Activated T-cell treated with anti-CD3 and anti-CD28 coated beads, Interleukin-2, amount 50 U/mL, for 24 hours (primary cell): ENCODE results near the gene NPHP1.
A peak's percentile ranks its signal among the peaks of the same experiment; 100 is the strongest.
"Not testable (repeated sequence)": the region's sequence is repeated elsewhere in the genome, so short reads cannot be mapped to it uniquely, and the experiment has no call there.

Source experiments
- DNase-seq: peaks from one replicate; pipeline ENCODE4 v3.0.0-alpha.2; 2020
- H3K27ac Mint-ChIP-seq: 2 replicates; pipeline ENCODE4 v1.8.0; 2020; ENCODE audit warnings: mild to moderate bottlenecking, mixed read lengths
- H3K27me3 Mint-ChIP-seq: 2 replicates; pipeline ENCODE4 v1.8.0; 2020; ENCODE audit warnings: mixed read lengths
- H3K36me3 Mint-ChIP-seq: 2 replicates; pipeline ENCODE4 v1.8.0; 2020; ENCODE audit warnings: low read depth, mixed read lengths
- H3K4me1 Mint-ChIP-seq: 2 replicates; pipeline ENCODE4 v1.8.0; 2020; ENCODE audit warnings: low read depth, mixed read lengths
- H3K4me3 Mint-ChIP-seq: 2 replicates; pipeline ENCODE4 v1.8.0; 2020; ENCODE audit warnings: mild to moderate bottlenecking, moderate library complexity, mixed read lengths
- H3K9me3 Mint-ChIP-seq: 2 replicates; pipeline ENCODE4 v1.8.0; 2020; ENCODE audit warnings: mixed read lengths

Gene NPHP1

DNA sequence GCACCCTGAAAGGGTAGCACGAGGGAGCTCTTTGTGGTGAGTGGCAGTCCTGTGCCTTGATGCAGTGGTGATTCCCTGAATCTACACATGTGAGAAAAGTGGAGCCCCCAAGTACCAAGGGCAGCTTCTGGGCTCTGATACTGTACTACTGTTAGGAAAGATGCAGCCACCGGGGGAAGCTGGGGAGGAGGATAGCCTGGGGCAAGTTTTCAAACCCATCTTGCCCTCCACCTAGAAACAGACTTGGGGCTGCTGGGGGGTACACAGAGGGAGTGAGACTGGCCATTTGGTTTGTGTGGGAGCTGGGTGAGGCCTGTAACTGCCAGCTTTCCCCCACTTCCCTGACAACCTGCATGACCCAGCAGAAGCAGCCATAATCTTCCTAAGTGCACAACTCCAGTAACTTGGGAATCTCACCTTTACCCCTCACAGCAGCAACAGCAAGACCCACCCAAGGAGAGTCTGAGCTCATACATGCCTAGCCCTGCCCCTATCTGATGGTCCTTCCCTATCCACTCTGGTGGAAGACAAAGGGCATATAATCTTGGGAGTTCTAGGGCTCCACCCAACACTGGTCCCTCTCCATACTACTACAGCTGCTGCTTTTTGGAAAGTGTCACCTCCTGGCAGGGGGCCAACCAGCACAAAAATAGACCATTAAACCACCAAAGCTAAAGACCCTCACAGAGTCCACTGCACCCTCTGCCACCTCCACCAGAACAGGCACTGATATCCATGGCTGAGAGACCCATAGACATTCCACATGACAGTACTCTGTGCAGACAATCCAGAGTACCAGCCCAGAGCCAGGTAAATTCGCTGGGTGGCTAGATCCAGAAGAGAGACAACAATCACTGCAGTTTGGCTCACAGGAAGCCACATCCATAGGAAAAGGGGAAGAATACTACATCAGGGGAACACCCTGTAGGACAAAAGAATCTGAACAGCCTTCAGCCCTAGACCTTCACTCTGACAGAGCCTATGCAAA lies 97.4 kb downstream of the NPHP1 start:
- Mint-ChIP-seq H3K4me3 (no peak overlapping the region), H3K27ac (no peak overlapping the region), H3K9me3 (peaks cover 3% of the 10 kb centered on the region), H3K36me3 (no peaks in the 10 kb centered on the region), H3K27me3 (peaks cover 89% of the 10 kb centered on the region), H3K4me1 (peaks cover 12% of the 10 kb centered on the region)
- no peak for DNase-seq

GRCh38 chr2:110106642-110107041 lies 98.2 kb downstream of the NPHP1 start:
- H3K9me3 Mint-ChIP-seq, result peaks cover 3% of the 10 kb centered on the region
- DNase-seq, result no peak
- H3K4me1 Mint-ChIP-seq, result peaks cover 14% of the 10 kb centered on the region
- H3K36me3 Mint-ChIP-seq, result no peaks in the 10 kb centered on the region
- H3K27ac Mint-ChIP-seq, result no peak overlapping the region
- H3K4me3 Mint-ChIP-seq, result no peak overlapping the region
- H3K27me3 Mint-ChIP-seq, result peaks cover 87% of the 10 kb centered on the region

- Mint-ChIP-seq H3K4me1 (peaks cover 20% of the 10 kb centered on the region), H3K4me3 (no peak overlapping the region), H3K36me3 (no peaks in the 10 kb centered on the region), H3K27me3 (peaks cover 83% of the 10 kb centered on the region), H3K27ac (no peak overlapping the region), H3K9me3 (peaks cover 3% of the 10 kb centered on the region)
- DNase-seq, result no peak
These were observed 99.0 kb downstream of the NPHP1 start for GRCh38 chr2:110105608-110106467.

GRCh38 chr2:110105183-110105582 lies 99.6 kb downstream of the NPHP1 start:
- Mint-ChIP-seq H3K36me3 (no peaks in the 10 kb centered on the region), H3K27ac (no peak overlapping the region), H3K9me3 (peaks cover 1% of the 10 kb centered on the region), H3K4me3 (no peak overlapping the region), H3K27me3 (peaks cover 77% of the 10 kb centered on the region), H3K4me1 (peaks cover 19% of the 10 kb centered on the region)
- no peak for DNase-seq

DNA sequence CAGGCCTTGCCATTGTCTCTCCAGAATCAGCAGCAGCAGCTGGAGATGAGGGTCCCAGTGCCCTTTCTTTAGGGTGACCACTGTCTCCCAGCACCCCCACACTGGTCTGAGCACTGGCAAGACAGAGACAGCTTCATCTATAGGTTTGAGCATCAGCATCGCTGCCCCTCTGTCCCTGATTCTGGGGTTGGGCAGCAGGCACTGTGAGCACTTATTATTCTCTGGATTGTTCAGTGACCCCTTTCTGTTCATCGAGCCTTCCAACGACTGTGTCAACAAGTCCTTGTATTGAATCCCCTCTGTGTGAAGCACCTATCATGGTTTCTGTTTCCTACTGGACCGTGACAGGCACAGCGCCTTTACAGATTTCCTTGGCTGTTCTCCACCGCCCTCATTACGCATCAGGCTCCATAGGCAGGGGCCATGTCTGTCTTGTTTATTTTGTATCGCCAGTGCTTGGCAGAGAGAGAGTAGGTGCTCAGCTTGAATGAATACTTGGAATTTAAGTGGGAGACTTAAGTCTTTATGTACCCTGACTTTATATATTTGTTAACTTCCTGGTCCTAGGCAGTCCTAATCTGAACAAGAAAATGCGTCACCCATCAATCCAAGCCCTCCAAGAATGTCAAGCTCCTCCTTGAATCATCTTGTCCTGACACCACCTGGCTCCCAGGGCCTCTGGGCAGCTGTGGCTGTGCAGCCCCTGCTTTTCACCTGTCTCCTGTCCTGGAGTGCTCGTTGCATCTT lies 100.6 kb downstream of the NPHP1 start:
- Mint-ChIP-seq H3K27me3 (peaks cover 69% of the 10 kb centered on the region), H3K27ac (no peak overlapping the region), H3K4me3 (no peak overlapping the region), H3K36me3 (no peaks in the 10 kb centered on the region), H3K9me3 (no peaks in the 10 kb centered on the region), H3K4me1 (peaks cover 14% of the 10 kb centered on the region)
- no peak for DNase-seq

GRCh38 chr2:110103061-110103961 lies 101.5 kb downstream of the NPHP1 start:
- DNase-seq, result no peak
- Mint-ChIP-seq H3K27me3 (peaks cover 62% of the 10 kb centered on the region), H3K4me3 (no peak overlapping the region), H3K36me3 (no peaks in the 10 kb centered on the region), H3K9me3 (no peaks in the 10 kb centered on the region), H3K4me1 (peaks cover 14% of the 10 kb centered on the region), H3K27ac (no peak overlapping the region)

DNA sequence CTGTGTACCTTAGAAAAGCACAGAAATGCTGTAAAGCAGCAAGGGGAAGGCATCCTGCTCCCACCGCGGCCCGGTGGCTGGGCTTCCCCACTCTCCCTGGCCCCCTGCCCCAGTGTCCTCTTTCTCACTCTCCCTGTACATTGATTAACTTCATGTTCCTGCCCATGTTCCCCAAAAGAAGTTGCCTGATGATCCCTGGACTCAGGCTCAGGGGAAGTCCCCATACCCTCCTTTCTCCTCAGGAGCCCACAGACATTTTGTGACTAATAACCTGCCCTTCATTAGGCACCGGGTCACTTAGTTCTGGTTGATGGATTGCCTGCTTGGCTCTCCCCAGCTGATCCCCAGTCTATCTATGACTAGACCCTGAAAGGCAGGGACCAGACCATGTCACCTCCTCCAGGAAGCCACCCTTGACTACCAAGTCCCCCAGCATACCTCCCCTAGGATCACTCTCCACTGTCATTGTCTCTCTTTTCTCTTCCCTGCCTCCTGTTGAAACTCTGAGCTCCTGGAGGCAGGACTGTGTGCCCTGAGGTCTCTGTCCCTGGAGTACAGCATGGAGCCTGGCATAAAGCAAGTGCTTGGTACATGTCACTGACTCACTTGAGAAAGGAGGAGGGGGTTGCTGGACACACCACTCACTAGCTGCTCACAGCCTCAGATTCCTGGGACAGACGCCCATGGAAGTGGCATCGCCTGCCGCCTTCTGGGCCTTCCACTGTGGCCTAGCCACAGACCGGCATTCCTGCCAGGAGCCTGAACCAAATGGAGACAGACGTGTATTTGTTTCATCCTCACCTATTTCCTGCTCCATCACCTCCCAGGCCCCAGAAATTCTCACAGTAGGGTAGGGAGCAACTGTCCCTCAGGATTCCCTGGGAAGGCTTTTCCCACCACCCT lies 102.7 kb downstream of the NPHP1 start:
- Mint-ChIP-seq H3K4me1 (peaks cover 14% of the 10 kb centered on the region), H3K36me3 (no peaks in the 10 kb centered on the region), H3K27ac (peak overlapping the region; percentile 19), H3K27me3 (peaks cover 54% of the 10 kb centered on the region), H3K9me3 (no peaks in the 10 kb centered on the region), H3K4me3 (no peak overlapping the region)
- DNase-seq, result no peak

GRCh38 chr2:110101280-110101844 lies 103.5 kb downstream of the NPHP1 start:
- no peaks in the 10 kb centered on the region for H3K36me3 Mint-ChIP-seq
- H3K4me3 Mint-ChIP-seq, result no peak overlapping the region
- peaks cover 47% of the 10 kb centered on the region for H3K27me3 Mint-ChIP-seq
- DNase-seq, result no peak
- no peak overlapping the region for H3K27ac Mint-ChIP-seq
- H3K4me1 Mint-ChIP-seq, result peaks cover 14% of the 10 kb centered on the region
- H3K9me3 Mint-ChIP-seq, result no peaks in the 10 kb centered on the region

- Mint-ChIP-seq H3K27me3 (peaks cover 45% of the 10 kb centered on the region), H3K4me1 (peaks cover 11% of the 10 kb centered on the region)
- not testable (repeated sequence) for DNase-seq, H3K9me3 Mint-ChIP-seq, H3K4me3 Mint-ChIP-seq, H3K27ac Mint-ChIP-seq, H3K36me3 Mint-ChIP-seq
These were observed 103.9 kb downstream of the NPHP1 start for GRCh38 chr2:110100880-110101279.

DNA sequence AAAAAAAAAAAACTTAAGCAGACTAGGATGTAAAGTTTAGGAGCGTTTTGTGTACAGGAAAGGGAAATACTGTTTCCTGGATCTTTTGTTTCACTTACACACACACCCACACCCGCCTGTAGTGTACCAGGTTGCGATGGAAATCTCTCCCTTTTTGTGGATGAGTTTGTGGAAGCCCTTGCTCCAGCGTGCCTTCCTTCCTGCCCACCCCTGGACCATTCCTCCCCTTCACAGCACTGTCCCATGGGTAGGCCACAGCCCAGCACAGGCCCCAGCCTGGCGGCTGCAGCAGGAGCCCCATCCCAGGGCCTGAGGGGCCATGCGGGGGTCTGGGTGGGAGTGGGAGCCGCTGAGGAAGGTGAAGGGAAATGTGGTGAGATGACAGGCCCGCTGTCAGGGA lies 104.3 kb downstream of the NPHP1 start:
- peaks cover 41% of the 10 kb centered on the region for H3K27me3 Mint-ChIP-seq
- no peak overlapping the region for H3K27ac Mint-ChIP-seq

DNA sequence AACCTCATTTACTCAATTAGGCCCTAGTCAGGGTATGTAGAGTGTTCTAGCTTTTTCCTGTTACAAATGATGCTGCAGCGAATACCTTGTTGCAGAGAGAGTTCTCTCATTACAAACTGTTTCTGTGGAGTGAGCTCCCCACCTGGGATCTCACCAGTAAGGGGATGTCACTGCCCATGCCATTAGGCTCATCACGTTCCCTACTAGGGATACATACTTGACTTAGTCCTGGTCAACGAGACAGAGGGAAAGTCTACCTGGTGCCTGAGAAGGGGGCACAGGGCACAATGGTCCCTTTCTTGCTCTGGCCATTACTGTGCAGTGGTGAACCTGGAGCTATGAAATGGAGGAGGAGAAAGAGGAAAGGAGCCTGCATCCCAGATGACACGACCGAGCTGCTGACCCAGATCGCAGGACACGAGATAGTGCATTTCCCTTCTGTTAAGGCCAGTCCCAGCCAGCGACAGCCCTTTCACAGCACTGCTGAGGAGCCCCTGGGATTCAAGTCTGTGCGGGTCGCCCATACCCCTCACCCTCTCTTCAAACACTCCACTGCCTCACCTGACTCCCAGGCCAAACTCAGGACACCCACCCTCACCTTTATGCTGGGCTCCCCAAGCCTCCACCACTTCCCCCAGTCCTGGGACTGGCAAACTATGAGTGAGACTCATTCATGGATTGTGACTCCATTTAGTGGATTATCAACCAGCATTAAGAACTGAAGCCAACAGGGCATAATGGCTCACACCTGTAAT lies 105.2 kb downstream of the NPHP1 start:
- peaks cover 33% of the 10 kb centered on the region for H3K27me3 Mint-ChIP-seq
- H3K9me3 Mint-ChIP-seq, result no peaks in the 10 kb centered on the region
- no peak overlapping the region for H3K4me3 Mint-ChIP-seq
- peaks cover 9% of the 10 kb centered on the region for H3K4me1 Mint-ChIP-seq
- H3K27ac Mint-ChIP-seq, result no peak overlapping the region
- DNase-seq, result no peak
- H3K36me3 Mint-ChIP-seq, result no peaks in the 10 kb centered on the region

More for the DNA sequence above, 104.3 kb downstream of the NPHP1 start:
- no peak for DNase-seq
- H3K36me3 Mint-ChIP-seq, result no peaks in the 10 kb centered on the region
- no peaks in the 10 kb centered on the region for H3K9me3 Mint-ChIP-seq
- no peak overlapping the region for H3K4me3 Mint-ChIP-seq
- H3K4me1 Mint-ChIP-seq, result peaks cover 9% of the 10 kb centered on the region

DNA sequence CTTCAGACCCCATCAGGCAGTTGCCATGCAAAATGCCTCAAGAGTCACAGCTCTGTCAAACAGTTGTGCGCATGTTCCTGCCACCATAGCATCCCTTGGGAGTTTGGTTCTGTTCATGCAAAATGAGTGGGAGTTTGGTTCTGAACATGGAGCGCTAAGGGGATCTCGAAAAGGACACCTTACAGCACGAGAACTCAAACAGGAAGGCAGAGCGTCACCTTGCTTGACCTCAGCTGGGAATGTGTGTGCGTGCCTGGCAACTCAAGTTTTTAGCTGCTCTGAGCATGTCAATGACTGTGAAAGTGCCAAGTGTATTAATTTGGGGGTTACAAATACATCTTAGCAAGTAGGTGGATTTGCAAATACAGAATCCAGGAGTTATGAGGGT lies 105.8 kb downstream of the NPHP1 start:
- no peaks in the 10 kb centered on the region for H3K36me3 Mint-ChIP-seq
- H3K27me3 Mint-ChIP-seq, result peaks cover 27% of the 10 kb centered on the region
- no peak overlapping the region for H3K4me3 Mint-ChIP-seq
- DNase-seq, result no peak
- H3K27ac Mint-ChIP-seq, result no peak overlapping the region
- H3K9me3 Mint-ChIP-seq, result no peaks in the 10 kb centered on the region
- H3K4me1 Mint-ChIP-seq, result peaks cover 9% of the 10 kb centered on the region
